GM21360 (cell line): Measurements from ENCODE around the gene TOM1L2.

Experiments used
- ATAC-seq: cut with Tn5 transposase; IDR thresholded peaks from one replicate; pipeline ENCODE4 v1.9.1; 2021; ENCODE audit warnings: mild to moderate bottlenecking, moderate library complexity; ENCODE audit not compliant: unreplicated experiment

Gene TOM1L2

DNA sequence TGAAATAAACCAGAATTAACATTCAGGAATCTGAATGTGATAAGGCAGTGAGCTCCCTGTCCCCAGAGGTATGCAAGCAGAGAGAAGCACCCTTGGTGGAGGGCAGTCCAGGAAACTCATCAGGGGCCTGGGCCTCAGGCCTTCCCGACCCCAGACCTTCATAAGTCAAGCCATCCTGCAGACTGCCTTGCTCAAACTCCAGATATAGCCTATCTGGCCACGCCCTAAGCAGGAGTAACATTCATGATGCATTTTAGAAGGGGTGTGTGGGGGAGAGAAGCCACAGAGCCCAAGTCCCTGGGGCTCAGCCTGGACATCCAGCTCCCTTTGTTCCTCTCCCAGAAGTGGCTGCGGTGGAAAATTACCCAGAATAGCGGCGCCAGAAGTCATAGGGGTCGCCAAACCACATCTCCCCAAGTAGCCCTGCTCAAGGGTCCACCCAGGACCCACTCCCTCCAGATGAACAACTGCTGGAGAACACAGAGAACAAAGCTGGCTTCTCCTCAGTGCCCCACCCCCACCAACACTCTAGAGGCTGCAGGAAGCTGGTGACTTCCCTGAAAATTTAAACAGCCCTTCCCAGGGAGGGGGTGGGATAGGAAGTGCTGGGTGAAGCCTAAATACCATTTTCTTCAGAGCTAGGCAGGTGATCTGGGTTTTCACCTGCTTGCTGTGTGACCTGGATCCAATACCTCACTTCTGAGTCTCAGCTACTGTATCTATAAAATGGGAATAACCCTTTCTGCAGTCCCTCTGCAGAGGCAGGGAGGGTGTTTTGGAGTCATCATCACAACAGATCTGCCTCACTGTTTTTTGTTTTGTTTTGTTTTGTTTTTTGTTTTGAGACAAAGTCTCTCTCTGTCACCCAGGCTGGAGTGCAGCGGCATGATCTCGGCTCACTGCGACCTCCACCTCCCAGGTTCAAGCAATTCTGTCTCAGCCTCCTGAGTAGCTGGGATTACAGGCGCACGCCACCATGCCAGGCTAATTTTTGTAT, 133.9 kb downstream of the TOM1L2 start:
- ATAC-seq: no peak

DNA sequence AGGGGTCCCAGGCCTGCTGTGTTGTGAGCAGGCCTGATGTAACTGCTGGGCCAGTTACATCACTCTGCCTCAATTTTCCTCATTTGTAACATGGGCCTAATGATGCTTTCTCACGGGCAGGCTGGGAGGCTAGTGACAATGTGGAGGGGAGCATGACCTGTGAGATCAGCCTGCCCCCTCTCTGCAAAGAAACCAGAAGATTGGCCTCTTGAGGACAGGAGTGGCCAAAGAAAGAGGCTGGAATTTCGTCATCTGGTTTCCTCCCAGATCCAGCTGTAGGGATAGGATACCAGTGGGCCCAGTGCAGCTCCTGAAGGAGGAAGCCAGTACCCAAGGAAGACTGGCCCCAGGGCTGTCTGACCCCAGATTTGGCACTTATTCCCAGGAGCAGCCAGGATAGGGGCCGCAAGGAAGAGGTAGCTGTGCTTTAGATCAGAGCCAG, 134.8 kb downstream of the TOM1L2 start:
- no peak for ATAC-seq

DNA sequence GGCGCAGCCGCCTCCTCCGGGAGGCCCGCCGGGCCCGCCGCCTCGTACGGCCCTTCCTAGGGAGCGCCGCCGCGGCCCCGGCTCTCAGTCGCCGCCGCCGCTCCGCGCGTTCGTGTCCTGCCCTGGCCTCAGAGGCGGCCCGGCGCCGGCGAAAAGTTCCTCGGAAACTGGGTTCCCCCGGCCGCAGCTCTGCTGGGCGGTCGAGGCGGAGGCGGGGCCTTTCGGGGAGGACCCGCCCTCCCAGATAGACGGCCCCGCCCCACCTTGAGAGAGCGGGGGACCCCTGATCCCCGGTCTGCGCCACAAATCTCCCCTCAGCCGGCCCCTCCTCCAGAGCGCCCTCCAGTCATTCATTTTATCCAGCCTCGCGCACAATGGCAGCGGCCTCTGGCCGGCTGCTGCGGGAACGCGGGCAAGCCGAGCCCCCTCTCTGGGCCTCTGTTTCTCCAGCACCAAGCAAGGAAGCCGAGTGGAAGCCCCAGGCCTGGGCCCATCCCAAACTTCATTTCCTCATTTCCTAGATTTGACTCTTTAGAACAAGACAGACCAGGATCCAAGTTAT, 135.3 kb downstream of the TOM1L2 start, which contains the start of gene SREBF1:
Gene SREBF1 (minus strand): TSS at position 169 of the 562 bp plus-strand sequence. CDS start 169 bp downstream, outside the sequence.
- ATAC-seq: peak; percentile 23

DNA sequence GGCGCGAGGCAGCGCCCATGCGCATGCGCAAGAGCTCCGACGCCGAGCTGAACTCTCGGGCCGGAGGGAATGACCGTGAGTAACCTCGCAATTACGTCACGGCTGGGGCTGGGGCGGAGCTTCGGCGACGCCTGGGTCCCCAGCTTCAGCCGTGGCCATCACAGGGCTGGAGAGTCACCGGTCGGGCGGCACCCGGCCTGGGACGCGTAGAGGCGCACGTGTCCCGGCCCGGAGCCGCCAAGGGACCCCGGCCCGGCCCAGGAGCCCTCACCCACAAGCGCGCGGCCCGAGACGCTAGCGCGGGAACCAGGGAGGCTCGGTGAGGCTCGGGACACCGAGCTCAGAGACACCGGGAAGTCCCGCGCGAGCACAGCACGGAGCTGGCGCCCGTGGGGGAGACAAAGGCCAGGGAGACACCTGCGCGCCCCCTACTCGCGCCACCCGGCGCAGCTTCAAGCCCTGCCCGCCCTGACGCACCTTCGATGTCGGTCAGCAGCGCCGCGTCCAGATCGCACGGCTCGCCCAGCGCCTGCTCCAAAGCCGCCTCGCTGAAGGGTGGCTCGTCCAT, 135.9 kb downstream of the TOM1L2 start:
- peak; percentile 42 for ATAC-seq

DNA sequence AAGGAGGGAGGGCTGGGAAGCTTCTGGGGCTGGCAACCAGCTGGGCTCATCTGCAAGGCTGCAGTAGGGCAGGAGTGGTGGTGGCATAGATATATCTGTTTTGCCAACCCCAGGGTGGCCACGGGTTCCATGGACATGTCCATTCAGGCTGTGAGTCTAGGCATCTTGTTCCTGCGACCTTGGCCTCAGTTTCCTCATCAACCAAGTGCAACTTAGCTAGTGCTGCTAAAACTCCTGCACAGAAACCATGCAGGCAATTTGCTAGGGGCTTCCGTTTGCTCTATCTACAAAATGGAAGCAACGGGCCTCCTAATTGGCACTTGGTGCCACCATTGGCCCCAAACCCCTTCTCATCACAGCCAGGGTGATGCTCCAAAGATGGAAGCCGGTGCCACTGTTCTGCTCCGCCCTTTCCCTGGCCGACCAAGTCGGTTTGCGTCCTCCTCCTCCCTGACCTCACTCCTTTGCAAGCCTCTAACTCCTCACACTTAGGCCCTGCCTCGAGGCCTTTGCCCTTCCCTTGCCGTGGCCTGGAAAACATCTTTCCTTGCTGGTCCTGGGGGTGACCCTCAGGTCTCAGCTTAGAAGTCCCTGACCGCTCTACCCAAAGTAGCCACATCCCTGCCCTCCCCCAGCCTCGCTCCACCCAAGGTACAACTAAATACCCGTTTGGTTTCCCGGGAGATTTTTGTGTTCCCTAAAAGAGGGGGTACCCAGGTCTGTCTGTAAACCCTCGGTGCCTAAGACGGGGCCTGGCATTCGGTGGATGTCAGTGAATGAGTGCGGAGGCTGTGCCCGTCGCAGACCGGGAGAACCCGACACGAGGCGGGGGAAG, 136.6 kb downstream of the TOM1L2 start:
- ATAC-seq: no peak

DNA sequence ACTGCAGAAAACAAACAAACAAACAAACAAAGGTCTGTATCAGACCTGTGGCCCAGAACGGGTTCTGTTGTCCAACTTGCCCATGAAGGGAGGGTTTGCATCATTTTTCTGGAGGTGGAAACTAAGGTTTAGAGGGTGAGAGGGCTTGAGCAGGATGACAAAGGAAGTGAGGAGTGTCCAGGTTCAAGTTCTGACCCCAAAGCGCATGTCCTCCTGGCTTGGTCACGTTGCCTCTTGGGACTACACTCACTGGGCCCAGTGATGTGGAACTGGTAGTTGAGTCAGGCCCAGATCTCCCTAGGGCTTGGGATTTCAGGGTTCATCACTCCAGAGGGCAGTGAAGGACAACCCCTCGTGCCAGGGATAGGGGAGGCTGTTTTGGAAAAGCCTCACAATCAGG, 137.2 kb downstream of the TOM1L2 start:
- no peak for ATAC-seq

DNA sequence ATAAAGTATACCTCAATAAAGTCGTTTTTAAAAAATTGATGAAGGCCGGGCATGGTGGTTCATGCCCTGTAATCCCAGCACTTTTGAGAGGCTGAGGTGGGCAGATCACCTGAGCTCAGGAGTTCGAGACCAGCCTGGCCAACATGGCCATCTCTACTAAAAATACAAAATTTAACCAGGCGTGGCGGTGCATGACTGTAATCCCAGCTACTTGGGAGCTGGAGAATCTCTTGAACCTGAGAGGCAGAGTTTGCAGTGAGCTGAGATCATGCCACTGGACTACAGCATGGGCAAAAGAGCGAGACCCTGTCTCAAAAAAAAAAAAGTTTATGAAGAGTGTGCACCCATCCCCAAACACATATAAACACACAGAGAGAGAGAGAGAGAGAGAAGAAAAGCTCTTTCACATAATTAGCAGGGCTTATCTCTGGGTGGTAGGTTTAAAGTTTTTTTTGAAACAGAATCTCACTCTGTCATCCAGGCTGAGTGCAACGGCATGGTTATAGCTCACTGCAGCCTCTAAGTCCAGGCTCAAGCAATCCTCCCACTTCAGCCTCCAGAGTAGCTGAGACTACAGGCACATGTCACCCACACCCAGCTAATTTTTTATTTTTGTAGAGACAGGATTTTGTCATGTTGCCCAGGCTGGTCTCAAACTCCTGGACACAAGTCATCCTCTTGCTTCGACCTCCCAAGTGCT, 138.4 kb downstream of the TOM1L2 start:
- ATAC-seq: no peak

DNA sequence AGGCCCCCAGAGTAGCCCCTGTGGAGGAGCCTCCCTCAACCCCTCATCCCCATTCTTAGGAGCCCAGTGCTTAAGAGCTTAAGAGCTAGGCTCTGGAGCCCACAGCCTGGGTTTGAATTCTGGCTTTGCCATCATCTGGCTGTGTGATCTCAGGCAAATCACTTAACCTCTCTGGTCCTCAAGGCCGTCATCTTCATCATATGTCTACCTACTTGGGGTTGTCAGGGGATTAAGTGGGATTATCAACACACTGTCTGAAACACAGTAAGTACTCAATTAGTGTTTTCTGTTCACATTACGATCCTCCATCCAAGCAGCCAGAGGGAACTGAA, 140.2 kb downstream of the TOM1L2 start:
- ATAC-seq: no peak

DNA sequence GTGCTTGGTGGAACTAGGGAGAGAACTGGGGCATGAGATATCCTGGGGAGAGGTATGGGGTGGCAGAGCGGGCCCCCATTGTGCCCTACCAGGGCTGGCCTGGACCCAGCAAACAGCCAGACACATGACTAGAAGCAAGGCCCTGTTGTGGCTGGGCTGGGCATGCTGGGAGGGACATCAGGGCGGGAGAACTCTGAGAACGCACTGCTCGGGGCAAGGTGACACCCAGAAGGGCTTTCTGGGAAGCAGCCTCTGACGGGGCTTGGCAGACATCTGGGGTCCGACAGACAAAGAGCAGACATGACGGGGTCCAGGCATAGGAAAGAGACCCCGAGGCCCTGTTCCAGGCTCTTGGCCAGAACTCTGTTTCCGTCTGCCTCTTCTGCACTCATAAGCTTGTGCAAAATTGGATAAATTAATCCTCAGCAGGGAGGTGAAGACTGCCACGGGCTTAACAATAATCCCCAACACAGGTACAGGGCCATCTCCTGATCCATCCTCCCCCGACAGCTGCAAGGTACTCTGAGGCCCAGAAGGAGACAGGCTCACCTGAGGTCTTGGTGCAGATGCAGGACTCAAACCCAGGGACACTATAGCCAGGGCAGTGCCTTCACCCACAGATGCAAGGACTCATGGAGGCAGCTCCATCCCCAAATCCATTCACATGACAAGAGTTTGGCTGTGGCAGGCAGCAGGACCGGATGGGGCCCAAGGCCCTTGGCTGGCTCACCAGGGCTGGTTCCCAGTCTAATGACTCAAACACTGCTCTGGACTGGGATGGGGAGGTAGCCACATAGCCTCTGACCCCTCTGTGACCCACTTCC, 140.8 kb downstream of the TOM1L2 start:
- ATAC-seq: no peak

DNA sequence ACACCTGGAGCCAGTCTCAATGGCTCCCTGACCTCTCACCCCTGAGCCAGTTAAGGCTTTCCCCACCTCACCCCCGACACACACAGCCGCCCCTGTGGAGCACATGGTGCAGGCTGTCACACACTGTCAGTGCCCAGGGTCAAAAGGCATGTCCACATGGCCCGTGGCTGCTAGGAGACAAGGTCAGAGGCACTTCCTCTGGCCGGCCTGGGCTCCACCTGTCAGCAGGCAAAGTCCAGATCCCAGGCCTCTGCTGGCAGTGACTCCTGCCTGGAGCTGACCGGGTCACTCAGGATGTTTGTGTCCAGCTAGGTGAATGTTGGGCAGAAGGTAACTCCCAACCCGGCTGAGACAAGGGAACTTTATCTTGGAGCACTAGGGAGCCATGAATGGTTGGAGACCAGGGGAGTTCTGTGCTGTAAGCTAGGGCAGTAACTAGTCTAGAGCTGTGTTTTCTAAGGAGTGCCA, 141.4 kb downstream of the TOM1L2 start:
- no peak for ATAC-seq

DNA sequence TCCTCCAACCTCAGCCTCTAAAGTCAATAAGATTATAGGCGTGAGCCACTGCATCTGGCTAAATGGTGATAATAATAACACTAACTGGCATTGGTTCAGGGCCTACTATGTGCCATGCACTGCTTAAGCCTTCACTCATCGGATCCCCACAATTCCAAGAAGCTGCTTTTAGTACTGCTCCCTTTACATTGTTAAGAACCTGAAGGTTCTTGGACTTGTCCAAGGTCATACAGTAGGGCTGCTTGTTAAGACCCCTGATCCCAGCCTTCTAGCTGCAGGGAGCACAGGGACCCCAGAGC, 142.0 kb downstream of the TOM1L2 start:
- no peak for ATAC-seq

DNA sequence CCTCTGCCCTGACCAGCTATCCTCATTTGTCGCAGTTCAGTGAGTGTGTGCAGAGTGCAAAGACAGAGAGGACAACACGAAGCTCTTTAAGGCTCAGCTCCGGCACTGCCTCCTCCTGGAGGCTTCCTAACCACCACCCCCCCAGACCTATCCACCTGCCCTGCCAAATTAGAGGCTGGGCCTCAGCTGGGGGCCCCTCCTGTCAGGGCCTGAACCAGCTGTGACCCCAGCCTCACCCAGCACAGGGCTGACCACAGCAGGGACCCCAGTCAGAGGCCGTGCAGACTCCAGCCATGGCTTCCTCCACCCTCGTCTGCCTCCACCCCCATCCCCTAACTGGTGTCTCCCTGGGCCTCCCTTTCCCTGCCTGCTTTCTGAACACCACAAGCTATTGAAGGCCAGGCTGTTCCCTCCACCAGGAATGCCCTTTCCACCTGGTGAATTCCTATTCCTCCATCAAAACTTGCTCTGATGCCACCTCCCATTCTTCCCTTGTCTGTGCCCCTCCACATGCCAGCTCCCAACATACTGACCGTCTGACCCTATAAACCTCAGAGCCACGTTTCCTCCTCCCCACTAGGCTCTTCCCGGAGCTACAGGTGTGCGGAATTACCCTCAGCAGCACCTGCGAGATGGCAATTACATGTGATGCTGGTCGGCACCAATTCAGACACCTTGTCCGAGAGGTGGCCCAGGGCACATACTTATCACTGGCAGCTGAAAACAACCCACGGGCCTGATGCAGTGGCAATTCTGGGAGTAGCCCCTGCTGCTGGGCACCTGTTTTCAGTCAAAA, 144.2 kb downstream of the TOM1L2 start:
- ATAC-seq: no peak

DNA sequence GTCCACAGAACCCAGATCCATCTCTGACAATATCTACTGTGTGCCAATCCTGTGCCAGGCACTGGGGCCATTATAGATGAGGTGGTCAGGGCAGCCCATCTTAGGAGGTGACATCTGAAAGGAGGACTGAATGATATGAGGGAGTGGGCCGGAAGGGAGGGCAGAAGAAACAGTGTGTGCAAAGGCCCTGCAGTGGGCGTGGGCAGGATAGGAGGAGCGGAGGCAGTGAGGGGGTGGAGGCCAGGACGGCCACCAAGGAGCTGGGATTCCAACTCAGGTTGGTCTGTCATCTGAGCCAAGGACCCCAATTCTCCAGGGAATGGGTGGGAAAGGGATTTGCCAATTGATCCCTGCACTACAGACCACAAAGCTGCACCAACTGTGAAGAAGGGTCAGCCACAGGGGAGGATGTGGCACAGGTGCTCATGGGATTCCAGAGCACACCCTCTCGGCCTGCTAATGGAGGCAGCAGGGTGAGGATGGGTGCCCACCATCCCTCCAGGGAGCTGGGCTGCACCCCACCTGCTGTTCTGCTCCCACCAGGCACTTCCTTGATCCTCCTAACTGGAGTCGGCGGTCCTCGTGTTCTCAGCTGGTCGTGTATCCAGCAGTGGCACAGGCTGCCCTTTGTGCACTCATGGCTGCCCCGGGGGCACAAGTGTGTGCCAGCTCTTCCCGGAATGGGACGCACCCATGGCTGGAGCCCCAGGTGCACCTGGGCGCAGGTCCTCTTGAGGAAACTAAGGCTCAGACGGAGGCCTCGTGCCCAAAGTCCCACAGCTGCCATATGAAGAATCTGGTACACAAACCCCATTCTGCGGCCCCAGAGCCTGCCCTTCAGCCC, 145.0 kb downstream of the TOM1L2 start:
- ATAC-seq: no peak

DNA sequence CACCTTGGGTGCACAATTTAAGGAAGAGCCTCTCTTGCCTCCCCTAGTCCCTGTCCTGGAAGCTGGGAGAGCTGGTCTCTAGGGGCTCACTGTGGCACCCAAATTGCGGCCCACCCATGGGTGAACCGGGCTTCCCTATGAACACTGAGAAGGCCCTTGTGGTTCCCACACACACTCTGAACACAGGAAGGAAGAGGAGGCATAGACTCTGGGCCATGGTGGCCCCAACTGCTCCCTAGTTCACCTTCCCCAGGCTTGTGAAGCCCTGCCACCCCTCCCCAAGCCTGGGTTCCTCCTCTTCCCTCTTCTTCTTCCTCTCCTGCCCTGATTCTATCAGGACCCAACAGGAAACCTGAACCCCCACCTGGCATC, 145.9 kb downstream of the TOM1L2 start:
- no peak for ATAC-seq

DNA sequence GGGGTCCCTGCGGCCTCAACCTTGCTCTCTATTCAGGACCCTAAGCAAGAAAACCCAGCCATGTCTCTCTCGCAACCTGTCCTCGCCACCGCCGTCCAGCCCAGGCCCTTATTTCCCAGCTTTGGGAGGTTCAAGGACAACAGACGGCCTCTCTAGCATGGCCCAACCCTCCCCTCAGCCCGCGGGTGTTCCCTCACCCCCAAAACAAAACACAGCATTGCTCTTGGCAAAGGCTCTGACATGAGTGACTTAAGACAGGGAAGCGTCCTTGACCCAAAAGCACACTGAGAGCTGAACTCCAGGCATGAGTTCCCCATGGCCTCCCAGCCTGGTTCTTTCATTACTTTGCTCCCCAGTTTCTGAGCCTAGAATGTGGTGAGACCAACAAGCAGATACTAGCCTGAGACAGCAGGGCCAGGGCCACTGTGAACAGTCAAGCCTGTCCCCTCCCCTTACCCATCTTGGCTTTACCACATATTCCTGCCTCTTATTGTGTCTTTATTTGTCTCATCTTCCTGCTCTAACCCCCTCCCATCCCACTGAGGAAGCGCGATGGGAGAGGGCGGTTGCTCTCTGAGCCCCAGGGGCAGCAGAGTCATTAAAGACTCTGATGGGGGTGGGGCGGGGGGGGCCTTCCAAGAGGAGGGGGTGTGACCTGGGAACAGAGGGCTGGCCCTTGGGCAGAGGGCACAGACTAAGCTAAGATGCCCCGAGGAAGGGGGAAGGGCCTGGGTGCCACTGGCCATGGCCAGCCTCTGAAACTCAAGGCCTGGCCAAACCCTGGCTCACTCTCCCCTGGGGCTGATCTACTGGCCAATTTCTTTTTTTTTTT, 147.2 kb downstream of the TOM1L2 start:
- ATAC-seq: no peak

DNA sequence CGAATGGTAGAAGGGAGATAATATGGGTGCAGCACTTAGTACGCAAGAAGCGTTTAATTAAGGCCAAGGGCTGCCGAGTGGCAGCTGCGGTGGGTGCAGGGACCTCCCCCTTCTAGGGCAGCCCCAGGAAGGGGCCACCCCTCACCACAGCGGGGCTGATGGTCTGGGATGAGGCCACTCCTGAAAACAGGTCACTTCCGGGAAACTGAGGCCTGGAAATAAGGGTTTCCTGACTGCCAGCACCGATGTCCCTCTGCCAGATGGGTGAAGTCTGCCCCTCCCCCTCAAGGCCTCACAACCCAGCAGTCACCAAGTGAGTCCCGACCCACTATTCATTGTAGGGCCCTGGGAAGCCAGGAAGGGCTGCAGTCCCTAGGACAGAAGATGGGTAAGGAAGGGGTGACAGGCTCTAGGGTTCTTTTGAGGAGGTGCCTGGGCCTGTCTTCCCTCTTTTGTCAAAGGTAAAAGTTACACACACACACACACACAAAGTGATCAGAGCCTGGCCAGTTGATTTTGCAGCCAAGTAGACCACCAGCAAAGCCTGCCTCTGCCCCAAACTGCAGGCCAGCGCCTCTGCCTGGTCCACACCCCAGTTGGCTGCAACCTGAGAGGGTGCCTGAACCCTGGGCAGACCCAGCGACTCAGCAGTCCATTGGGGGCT, 147.9 kb downstream of the TOM1L2 start:
- peak; percentile 5 for ATAC-seq
